22Rv1 (cell line): ENCODE results near the gene STAM2.

Source experiments
- H3K27ac ChIP-seq: fragments of 450-650 bp; 2 replicates; pipeline ENCODE4 v1.5.1; 2017
- ZFX ChIP-seq: fragments of 450-650 bp; IDR thresholded peaks from 2 replicates; pipeline ENCODE4 v1.6.1; 2017; ENCODE audit warnings: antibody characterized with exemption, borderline replicate concordance
- TF ChIP-seq, protein P1 (sequence below): fragments of 450-650 bp; IDR thresholded peaks from 2 replicates; pipeline ENCODE4 v1.5.1; 2017; ENCODE audit warnings: mild to moderate bottlenecking

Gene STAM2

DNA sequence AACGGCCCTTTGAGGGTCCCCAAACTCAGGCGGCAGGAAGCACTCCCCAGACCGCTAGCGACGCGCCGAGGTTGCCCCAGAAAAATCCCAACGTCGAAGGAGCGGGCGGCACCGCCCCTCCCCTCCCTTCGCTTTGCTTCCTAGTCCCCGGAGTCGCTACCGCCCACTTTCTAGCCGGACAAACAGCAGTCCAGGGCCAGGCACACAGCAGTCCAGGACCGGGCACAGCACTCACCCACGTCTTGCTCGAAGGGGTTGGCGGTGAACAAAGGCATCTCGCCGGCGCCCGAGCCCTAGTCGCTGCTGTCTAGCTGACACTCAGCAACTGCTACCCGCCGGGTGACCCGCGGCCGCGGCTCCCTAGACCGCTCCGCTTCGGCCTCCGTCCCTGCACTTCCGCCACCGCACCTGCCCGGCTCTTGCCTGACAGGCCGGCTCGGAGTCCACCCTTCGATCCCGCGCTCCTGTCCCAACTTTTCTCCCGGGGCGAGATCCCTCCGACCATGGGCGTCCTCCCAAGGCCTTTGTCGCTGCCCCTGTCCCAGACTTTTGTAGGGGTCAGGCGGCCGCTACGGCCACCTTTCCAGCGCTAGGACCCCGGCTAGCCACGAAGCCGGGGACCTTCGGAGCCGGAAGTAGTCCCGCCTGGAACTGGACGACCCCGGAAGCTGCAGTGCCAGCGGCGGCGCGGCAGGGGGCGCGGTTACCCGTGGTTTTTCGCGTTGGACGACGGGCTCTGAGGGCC is at the start of gene STAM2:
STAM2 (minus strand) TSS at position 396 of the 745 bp plus-strand sequence; CDS start at position 275, 121 bp downstream.
- peak within 1 kb of the TSS; percentile 73 for H3K27ac ChIP-seq
- TF ChIP-seq, protein P1, sequence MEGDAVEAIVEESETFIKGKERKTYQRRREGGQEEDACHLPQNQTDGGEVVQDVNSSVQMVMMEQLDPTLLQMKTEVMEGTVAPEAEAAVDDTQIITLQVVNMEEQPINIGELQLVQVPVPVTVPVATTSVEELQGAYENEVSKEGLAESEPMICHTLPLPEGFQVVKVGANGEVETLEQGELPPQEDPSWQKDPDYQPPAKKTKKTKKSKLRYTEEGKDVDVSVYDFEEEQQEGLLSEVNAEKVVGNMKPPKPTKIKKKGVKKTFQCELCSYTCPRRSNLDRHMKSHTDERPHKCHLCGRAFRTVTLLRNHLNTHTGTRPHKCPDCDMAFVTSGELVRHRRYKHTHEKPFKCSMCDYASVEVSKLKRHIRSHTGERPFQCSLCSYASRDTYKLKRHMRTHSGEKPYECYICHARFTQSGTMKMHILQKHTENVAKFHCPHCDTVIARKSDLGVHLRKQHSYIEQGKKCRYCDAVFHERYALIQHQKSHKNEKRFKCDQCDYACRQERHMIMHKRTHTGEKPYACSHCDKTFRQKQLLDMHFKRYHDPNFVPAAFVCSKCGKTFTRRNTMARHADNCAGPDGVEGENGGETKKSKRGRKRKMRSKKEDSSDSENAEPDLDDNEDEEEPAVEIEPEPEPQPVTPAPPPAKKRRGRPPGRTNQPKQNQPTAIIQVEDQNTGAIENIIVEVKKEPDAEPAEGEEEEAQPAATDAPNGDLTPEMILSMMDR: peak; percentile 70
- TF ChIP-seq ZFX: no peak

DNA sequence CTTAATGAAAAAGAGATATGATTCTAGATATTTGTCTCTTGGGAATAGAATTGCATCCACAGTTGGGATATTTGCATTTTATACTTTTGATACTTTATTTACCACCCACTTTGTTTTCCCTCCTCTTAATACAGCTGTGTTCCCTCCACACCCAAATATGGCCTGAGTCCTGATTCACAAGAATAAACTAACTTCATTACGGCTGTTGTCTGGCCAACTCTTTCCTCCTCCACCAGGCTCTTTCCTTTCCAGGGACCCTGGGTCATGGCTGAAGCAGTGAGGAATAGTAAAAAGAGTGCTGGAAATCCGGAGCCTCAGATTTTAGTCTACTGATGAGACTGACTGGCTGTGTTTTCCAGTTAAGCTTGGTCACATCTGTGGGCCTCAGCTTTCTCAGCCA is 48.4 kb upstream of the STAM2 start:
- TF ChIP-seq, protein P1: no peak
- TF ChIP-seq ZFX: no peak
- H3K27ac ChIP-seq: no peak overlapping the region

DNA sequence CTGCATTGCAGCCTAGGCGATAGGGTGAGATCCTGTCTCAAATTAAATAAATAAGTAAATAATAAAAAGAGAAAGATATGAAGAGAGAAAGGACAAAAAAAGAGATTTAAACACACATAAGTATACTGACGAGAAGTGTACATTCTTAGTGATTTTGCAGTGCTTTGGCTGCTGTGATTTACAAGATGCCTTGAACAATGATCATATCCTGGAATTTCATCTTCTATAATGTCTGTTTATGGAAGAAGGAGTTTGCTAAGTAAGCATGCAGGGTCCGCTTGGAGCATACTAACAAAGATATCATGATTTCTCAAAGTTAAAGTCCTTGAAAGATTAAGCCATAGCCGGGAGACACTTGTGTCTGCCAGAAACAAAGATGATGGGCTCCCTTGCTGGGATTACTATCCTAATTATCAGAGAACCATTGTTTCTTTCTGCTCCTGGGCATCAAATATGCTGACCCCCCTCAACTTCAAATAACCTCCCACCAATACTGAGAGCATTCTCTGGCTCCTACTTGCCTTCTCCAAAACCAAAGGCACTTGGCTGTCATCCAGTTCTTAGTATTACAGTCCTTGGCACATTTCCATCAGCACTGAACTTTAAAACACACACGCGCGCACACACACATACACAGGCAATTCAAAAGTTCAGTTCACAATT is 47.5 kb upstream of the STAM2 start:
- no peak overlapping the region for H3K27ac ChIP-seq
- no peak for TF ChIP-seq ZFX
- TF ChIP-seq, protein P1: no peak

DNA sequence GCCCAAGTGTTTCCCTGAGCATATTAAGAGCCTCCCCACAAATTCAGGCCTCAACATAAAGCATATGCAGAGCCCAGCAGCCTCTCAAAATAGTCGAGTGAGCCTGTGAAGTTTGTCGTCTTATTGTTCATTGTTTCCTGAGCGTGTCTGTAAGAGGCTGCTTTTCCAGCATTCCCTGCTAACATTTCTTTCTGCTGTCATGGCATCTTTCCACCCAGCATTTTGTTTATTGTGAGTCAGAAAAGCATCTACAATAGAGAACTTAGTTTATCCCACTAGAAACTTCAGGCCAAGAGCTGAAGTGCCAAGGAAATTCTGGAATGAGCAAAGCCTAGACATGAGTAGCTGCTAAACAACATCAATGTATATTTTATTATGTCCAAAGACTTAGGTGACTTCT is 46.3 kb upstream of the STAM2 start:
- no peak for TF ChIP-seq ZFX
- TF ChIP-seq, protein P1: no peak
- no peak overlapping the region for H3K27ac ChIP-seq

DNA sequence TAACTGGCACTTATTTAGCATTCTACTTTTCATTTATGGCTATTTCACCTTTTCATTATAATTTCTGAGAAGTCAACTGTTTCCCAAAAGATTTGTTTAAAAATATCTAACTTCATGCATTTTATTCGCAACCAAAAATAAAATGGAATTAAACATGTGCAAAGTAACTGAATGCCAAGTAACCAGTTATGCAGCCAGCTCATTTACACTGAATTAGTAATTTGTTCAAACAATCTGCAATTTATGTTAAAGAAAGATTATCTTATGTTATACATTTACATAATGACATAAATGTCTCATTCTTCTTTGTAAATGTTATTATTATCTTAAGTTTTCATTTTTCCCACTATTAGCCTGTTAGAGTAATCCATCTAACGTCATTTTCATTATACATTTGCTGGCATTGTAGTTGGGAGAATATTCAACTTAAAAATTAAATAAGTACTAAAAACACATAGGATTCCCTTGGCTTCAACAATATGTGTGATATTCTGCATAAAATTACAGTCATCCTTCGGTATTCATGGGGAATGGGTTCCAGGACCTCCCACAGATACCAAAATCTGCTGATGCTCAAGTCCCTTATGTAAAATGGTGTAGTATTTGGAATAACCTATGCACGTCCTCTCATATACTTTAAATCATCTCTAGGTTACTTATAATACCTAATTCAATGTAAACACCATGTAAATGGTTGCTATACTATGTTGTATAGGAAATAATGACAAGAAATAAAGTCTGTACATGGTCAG is 43.7 kb upstream of the STAM2 start:
- TF ChIP-seq ZFX: no peak
- TF ChIP-seq, protein P1: no peak
- H3K27ac ChIP-seq: no peak overlapping the region

DNA sequence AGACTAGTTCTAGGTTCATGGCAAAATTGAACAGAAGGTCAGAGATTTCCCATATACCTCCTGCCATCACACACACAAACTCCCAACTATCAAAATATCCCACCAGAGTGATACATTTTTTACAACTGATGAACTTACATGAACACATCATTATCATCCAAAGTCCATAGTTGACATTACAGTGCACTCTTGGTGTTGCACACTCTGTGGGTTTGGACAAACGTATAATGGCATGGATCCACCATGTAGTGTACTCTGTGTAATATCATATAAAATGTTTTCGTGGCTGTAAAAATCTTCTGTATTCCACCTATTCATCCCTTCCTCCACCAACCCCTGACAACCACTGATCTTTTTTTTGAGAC is 25.9 kb upstream of the STAM2 start:
- H3K27ac ChIP-seq: no peak overlapping the region
- TF ChIP-seq ZFX: no peak
- TF ChIP-seq, protein P1: no peak
